Muscle layer of colon (tissue), 2 donors: ENCODE results near the gene PLIN3.
"Not testable (repeated sequence)": the region's sequence is repeated elsewhere in the genome, so short reads cannot be mapped to it uniquely, and the experiment has no call there.

Experiments used
- H3K27ac ChIP-seq: one replicate; pipeline ENCODE4 v1.7.0; 2013; ENCODE audit warnings: low read depth, mild to moderate bottlenecking, low read length, moderate library complexity
- H3K27me3 ChIP-seq, 2 donors: one replicate each; pipeline ENCODE4 v1.7.0; 2013; ENCODE audit warnings: low read length in 2 of 2, mild to moderate bottlenecking in 2 of 2; ENCODE audit not compliant: insufficient read depth in 2 of 2, control insufficient read depth in 1 of 2
- H3K36me3 ChIP-seq: one replicate; pipeline ENCODE4 v1.7.0; 2013; ENCODE audit warnings: mild to moderate bottlenecking, low read length; ENCODE audit not compliant: insufficient read depth
- H3K4me1 ChIP-seq: one replicate; pipeline ENCODE4 v1.7.0; 2013; ENCODE audit warnings: mild to moderate bottlenecking, low read length; ENCODE audit not compliant: insufficient read depth
- H3K4me3 ChIP-seq, 2 donors: one replicate each; pipeline ENCODE4 v1.7.0; 2013; ENCODE audit warnings: low read length in 2 of 2, low read depth in 1 of 2, mild to moderate bottlenecking in 1 of 2, moderate library complexity in 1 of 2
- H3K9ac ChIP-seq: one replicate; pipeline ENCODE4 v1.7.0; 2013; ENCODE audit warnings: low read length
- H3K9me3 ChIP-seq: one replicate; pipeline ENCODE4 v1.7.0; 2013; ENCODE audit warnings: mild to moderate bottlenecking, low read length
- donor health status: abdominal sarcoma.
- donor health status: Adenocarcinoma of cecum.

The PLIN3 gene

GRCh38 chr19:4800591-4801081 lies 66.8 kb downstream of the PLIN3 start:
- no peak overlapping the region for H3K27ac ChIP-seq
- H3K27me3 ChIP-seq = no peaks in the 10 kb centered on the region
- peaks cover under 1% of the 10 kb centered on the region for H3K4me1 ChIP-seq
- H3K9me3 ChIP-seq = no peaks in the 10 kb centered on the region
- no peak overlapping the region for H3K4me3 ChIP-seq
- H3K9ac ChIP-seq = no peak overlapping the region
- H3K36me3 ChIP-seq = peaks cover 14% of the 10 kb centered on the region

GRCh38 chr19:4795400-4795799 lies 72.1 kb downstream of the PLIN3 start:
- no peaks in the 10 kb centered on the region for H3K9me3 ChIP-seq

GRCh38 chr19:4794971-4795370 lies 72.5 kb downstream of the PLIN3 start:
- peaks cover 35% of the 10 kb centered on the region for H3K36me3 ChIP-seq
- H3K4me1 ChIP-seq = peaks cover 12% of the 10 kb centered on the region
- H3K9me3 ChIP-seq = no peaks in the 10 kb centered on the region
- no peak overlapping the region for H3K4me3 ChIP-seq
- no peak overlapping the region for H3K9ac ChIP-seq
- H3K27ac ChIP-seq = no peak overlapping the region
- no peaks in the 10 kb centered on the region for H3K27me3 ChIP-seq

More at GRCh38 chr19:4795400-4795799, 72.1 kb downstream of the PLIN3 start:
- H3K4me1 ChIP-seq = peaks cover 12% of the 10 kb centered on the region
- no peaks in the 10 kb centered on the region for H3K27me3 ChIP-seq
- H3K36me3 ChIP-seq = peaks cover 35% of the 10 kb centered on the region
- H3K9ac ChIP-seq = no peak overlapping the region
- no peak overlapping the region for H3K4me3 ChIP-seq
- H3K27ac ChIP-seq = no peak overlapping the region

GRCh38 chr19:4793278-4793677 lies 74.2 kb downstream of the PLIN3 start:
- H3K27ac ChIP-seq, H3K9me3 ChIP-seq, H3K4me3 ChIP-seq, H3K27me3 ChIP-seq, H3K9ac ChIP-seq: not testable (repeated sequence)
- H3K4me1 ChIP-seq = peaks cover 12% of the 10 kb centered on the region
- H3K36me3 ChIP-seq = peaks cover 35% of the 10 kb centered on the region

GRCh38 chr19:4792866-4793195 lies 74.6 kb downstream of the PLIN3 start:
- Histone ChIP-seq H3K4me3 (peak overlapping the region in 1 of 2 donors; percentile 68), H3K36me3 (peaks cover 35% of the 10 kb centered on the region), H3K4me1 (peaks cover 12% of the 10 kb centered on the region)
- H3K9me3 ChIP-seq, H3K27ac ChIP-seq, H3K27me3 ChIP-seq, H3K9ac ChIP-seq: not testable (repeated sequence)

GRCh38 chr19:4792019-4792865 lies 75.2 kb downstream of the PLIN3 start:
- H3K9me3 ChIP-seq, H3K27me3 ChIP-seq, H3K9ac ChIP-seq: not testable (repeated sequence)
- Histone ChIP-seq H3K27ac (peak overlapping the region; percentile 53), H3K4me3 (peak overlapping the region; percentile 57 to 68), H3K36me3 (peaks cover 31% of the 10 kb centered on the region), H3K4me1 (peaks cover 12% of the 10 kb centered on the region)

GRCh38 chr19:4791183-4792018 lies 76.1 kb downstream of the PLIN3 start, which contains the start of gene FEM1A:
FEM1A (plus strand) TSS chr19:4791734; CDS start chr19:4791855, 121 bp downstream.
- H3K4me3 ChIP-seq = peak within 1 kb of the TSS; percentile 57 to 68
- H3K36me3 ChIP-seq = peaks cover 25% of the 10 kb centered on the region
- peaks cover 12% of the 10 kb centered on the region for H3K4me1 ChIP-seq
- H3K27me3 ChIP-seq = no peaks in the 10 kb centered on the region
- H3K9ac ChIP-seq = no peak within 1 kb of the TSS
- peak within 1 kb of the TSS; percentile 53 for H3K27ac ChIP-seq
- H3K9me3 ChIP-seq = no peaks in the 10 kb centered on the region
